HPDE6-E6E7 (cell line): ENCODE results near the gene PTPRD.
A peak's percentile ranks its signal among the peaks of the same experiment; 100 is the strongest.

Experiments
- DNase-seq: peaks from one replicate; pipeline ENCODE4 v3.0.0; 2011; ENCODE audit warnings: missing footprints; ENCODE audit errors: extremely low spot score

The PTPRD gene

GRCh38 chr9:8648271-8648845 is 1964.4 kb downstream of the PTPRD start:
- no peak for DNase-seq

GRCh38 chr9:8647824-8648223 is 1965.0 kb downstream of the PTPRD start:
- no peak for DNase-seq

DNA sequence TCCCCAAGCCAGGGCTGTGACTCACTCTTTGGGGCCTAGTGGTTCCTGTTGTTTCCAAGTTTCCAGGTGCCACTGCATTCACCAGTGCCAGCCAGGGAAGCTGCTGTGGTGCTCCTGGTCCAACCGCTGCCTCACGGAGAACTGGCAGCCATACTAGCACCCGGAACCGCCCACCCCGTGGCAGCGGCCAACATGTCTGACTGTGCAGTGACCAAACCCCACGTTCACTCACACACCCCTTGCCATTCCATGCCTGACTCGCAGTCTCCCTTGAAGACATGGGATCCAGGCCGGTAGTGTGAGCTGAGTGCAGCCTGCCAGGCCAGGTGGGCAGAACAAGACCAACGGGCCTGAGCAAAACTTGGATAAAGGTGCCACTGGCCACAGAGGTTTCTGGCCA is 1968.2 kb downstream of the PTPRD start:
- DNase-seq = no peak

DNA sequence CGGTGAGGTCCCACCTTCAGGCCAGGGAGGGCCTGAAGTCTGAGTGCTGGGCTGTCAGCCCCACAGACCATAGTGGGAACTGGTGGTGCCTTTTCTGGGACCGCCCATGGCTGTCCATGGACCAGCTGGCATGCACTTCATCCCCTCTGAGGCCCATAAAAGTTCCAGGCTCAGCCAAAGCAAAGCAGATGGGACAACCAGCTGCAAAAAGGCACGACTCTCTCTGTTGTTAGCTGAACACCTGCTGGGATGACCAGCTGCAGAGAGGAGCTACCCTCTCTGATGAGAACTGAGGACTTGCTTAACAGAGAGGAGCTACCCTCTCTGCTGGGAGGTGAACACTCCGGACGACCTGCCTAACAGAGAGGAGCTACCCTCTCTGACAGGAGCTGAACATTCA is 1968.9 kb downstream of the PTPRD start:
- DNase-seq = no peak

GRCh38 chr9:8643464-8643863 is 1969.3 kb downstream of the PTPRD start:
- DNase-seq = no peak

DNA sequence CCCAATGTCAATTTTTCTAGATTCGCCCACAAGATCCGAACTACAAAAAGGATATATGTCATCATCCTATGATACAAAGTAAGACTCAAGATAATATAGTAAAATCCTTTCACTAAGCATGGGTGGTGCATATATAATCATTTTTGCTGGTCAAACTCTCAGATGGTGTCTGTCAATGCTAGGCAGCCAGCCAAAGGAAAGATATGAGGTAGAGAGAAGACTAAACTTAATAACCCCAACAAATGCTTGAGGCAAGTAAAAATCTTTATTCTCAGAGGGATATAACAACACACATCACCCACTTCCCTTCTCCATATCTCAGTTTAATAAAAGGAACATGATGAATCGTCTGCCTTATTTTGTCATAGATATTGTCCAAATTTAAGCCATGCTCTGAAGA is 1972.0 kb downstream of the PTPRD start:
- no peak for DNase-seq

DNA sequence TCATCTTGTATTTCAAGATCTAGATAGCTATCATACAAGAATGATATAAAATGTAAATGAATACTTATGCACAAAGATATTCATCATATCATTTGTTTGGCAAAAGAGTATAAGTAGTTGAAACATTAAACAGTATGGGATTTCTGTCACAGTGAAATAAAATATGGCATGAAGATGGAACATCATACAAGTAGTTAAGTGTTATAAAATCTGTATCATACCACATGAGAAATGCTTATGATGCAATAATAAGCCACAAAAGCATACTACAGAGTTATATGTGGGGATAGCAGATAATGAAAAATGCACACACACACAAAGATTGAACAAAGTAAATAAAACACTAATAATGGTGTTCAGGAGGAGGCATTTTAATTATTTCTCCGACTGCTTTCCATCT is 1975.2 kb downstream of the PTPRD start:
- DNase-seq = no peak

- no peak for DNase-seq
Measured at GRCh38 chr9:8633784-8634183, 1979.0 kb downstream of the PTPRD start.

DNA sequence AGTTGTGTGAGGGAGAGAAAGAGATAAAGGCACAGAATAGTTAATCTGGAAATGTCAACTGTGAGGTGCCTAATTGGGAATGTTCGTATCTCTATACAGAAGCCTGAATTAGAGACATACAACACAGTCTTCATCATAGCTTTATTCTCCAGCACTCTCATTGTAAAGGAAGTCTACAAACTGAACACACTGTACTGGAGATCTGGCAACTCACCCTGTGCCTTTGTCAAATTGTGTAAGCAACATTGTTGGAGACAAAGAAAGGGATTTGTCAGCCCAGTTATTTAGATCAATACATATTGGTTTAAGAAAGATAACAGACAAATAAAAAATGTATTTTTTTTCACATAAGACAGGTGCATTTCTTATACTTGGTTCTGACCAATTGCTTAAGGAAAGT is 1980.3 kb downstream of the PTPRD start:
- DNase-seq = no peak

DNA sequence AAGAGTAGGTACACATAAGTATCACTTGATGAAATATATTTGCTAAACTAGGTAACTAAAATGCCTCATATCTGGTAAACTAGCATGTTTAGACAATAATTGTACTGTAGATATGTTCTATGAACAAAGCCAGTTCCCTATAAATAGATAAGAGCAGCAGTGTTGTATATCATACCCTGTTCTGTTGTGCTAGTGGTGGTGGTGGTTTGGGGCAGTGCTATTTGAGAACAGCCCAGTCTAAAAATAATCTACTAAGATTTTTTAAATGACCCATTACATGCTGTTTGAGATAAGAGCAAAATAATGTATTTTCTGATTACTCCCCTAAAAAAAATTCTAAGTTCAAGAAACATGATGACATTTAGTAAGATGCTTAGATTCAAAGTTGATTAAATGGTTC is 1984.0 kb downstream of the PTPRD start:
- DNase-seq = no peak

DNA sequence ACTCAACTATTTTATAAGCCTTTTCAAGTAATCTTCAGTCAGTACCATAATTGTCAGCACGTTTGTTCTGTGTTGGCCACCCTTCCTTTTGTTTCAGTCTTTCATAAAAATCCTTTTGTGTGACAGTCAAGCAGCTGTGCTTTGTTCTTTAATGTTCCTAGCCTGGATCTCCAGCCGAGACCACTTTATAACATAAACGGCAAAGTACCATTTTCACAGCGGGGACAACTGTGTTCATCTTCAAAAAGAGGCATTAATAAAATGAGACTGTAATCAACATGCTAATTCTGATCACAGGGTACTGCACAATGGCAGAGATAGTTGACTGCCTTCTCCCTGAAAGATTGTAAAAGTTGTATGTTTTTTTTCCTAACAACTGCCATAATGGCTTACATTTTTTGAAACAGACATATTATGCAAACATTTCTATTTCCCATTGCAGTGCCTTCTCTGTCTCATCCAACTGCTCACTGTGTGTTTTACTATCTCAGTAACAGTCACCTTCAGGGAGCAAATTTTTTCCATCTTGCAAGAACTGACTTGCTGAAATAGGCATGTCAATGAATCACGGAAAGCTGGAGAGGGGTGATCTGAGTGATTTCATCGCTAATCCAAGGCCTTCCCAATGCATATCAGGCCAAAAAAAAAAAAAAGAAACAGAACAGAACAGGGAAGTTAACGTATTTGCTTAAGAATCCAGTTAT is 1984.7 kb downstream of the PTPRD start:
- peak; percentile 7 for DNase-seq

- no peak for DNase-seq
Measured at GRCh38 chr9:8622871-8623270, 1989.9 kb downstream of the PTPRD start.

GRCh38 chr9:8622222-8622802 is 1990.5 kb downstream of the PTPRD start:
- no peak for DNase-seq

GRCh38 chr9:8621416-8621815 is 1991.4 kb downstream of the PTPRD start:
- DNase-seq = no peak

GRCh38 chr9:8616414-8616813 is 1996.4 kb downstream of the PTPRD start:
- no peak for DNase-seq

- DNase-seq = no peak
Measured at GRCh38 chr9:8614926-8615440, 1997.8 kb downstream of the PTPRD start.

DNA sequence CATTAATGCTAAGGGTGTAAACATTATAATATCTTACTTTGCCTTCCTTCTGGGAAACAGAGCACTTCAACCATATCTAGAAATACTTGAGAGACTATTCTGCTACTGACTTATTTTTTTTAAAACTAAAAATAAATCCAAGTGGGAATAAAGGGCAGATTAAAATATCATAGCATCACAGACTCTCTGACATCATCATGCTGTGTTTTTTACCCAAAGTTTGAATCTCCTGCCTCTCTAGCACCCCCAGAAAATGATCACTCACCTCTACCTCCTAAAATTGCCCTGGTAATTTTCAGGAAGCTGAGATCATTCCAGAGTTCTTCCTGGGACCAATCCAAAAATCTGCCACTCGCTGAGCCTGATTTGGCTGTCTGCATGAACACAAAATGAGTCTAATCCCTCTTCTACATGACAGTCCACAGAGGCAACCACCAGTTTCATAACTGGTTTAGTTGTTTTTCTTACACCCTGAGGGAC is 1999.4 kb downstream of the PTPRD start:
- DNase-seq = no peak

- no peak for DNase-seq
Measured at GRCh38 chr9:8611153-8611552, 2001.6 kb downstream of the PTPRD start.

GRCh38 chr9:8610256-8610655 is 2002.5 kb downstream of the PTPRD start:
- DNase-seq = no peak

GRCh38 chr9:8605096-8605495 is 2007.7 kb downstream of the PTPRD start:
- DNase-seq = no peak

- no peak for DNase-seq
Measured at GRCh38 chr9:8604201-8604600, 2008.6 kb downstream of the PTPRD start.

DNA sequence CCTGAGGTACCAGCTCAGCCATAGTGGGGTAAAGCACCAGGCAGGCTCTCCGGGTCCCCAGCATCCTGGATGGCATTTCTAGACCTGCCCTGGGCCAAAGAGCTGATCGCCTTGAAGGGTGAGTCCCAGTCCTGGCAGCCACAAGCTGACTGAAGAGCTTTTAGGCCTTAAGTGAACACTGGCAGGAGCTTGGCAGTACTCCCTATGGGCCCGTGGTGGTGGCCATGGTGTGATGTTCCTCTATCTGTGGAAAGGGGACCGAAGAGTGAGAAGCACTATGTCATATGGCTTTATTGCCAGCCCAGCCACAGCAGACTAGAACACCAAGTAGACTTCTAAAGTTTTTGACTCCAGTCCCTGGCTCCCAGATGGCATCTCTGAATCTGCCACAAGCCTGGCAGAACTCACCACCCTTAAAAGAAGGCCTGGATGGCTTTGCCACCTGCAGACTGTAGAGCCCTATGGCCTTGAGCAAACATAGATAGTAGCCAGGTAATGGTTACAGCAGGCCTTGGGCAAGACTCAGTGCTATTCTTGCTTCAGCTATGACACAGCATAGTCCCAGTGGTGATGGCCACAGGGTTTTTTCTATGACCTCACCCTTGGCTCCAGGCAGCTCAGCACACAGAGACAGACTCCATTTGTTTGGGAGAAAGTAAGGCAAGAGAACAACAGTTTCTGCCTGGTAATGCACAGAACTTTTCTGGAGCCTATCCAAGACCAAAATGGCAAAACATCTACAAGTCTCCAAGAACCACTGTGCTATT is 2011.7 kb downstream of the PTPRD start:
- no peak for DNase-seq
